ENCODE results near the gene EQTN. TPM values are rescaled to one million over a fixed set of nuclear protein-coding genes. Genes with fewer than 3 reads are reported as not detected.
A peak's percentile ranks its signal among the peaks of the same experiment; 100 is the strongest.

The EQTN gene
- total and polyA plus RNA-seq, 2 of the 8 experiments (the other 6 are each of a cell fraction or from before 2014, with no cell fraction given), result 0.23 TPM; not detected in 1

DNA sequence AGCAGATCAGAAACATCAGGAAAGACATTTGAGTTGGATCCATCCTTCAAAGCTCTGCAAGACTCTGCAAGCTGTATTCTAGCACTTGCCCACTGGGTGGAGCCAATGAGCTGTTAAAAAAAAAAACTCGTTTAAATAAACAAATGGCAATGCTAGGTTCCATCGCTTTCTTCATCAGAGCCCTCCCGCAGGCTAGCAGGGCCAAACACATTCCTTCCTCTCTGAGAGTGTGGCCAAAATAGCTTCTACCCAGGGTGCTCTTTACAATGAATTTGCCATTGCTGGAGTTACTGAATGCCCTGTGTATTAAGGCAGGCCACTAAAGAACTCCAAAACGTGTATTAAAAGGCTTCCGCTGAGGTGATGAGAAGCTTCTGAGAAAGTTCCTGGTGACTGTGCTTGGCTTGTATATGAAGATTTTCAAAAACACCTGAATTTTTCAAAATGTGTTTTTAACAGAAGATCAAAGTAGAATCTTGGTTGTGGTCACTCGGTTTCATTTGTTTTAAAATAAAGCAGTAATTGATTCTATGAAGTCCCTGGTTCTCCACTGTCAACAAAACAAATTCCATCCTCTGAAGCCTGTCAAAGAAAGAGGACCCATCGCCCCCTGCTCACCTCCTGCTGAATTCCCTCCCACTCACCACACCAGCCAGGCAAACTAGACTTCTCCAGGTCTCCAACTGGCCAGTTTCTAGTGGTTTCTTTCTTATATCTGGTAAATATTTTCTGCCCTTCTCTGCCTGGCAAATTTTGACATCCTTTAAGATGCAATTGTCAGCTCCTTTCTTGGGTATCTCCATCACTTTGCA, 36.5 kb upstream of the EQTN start (continued):
- TF ChIP-seq, protein P1, sequence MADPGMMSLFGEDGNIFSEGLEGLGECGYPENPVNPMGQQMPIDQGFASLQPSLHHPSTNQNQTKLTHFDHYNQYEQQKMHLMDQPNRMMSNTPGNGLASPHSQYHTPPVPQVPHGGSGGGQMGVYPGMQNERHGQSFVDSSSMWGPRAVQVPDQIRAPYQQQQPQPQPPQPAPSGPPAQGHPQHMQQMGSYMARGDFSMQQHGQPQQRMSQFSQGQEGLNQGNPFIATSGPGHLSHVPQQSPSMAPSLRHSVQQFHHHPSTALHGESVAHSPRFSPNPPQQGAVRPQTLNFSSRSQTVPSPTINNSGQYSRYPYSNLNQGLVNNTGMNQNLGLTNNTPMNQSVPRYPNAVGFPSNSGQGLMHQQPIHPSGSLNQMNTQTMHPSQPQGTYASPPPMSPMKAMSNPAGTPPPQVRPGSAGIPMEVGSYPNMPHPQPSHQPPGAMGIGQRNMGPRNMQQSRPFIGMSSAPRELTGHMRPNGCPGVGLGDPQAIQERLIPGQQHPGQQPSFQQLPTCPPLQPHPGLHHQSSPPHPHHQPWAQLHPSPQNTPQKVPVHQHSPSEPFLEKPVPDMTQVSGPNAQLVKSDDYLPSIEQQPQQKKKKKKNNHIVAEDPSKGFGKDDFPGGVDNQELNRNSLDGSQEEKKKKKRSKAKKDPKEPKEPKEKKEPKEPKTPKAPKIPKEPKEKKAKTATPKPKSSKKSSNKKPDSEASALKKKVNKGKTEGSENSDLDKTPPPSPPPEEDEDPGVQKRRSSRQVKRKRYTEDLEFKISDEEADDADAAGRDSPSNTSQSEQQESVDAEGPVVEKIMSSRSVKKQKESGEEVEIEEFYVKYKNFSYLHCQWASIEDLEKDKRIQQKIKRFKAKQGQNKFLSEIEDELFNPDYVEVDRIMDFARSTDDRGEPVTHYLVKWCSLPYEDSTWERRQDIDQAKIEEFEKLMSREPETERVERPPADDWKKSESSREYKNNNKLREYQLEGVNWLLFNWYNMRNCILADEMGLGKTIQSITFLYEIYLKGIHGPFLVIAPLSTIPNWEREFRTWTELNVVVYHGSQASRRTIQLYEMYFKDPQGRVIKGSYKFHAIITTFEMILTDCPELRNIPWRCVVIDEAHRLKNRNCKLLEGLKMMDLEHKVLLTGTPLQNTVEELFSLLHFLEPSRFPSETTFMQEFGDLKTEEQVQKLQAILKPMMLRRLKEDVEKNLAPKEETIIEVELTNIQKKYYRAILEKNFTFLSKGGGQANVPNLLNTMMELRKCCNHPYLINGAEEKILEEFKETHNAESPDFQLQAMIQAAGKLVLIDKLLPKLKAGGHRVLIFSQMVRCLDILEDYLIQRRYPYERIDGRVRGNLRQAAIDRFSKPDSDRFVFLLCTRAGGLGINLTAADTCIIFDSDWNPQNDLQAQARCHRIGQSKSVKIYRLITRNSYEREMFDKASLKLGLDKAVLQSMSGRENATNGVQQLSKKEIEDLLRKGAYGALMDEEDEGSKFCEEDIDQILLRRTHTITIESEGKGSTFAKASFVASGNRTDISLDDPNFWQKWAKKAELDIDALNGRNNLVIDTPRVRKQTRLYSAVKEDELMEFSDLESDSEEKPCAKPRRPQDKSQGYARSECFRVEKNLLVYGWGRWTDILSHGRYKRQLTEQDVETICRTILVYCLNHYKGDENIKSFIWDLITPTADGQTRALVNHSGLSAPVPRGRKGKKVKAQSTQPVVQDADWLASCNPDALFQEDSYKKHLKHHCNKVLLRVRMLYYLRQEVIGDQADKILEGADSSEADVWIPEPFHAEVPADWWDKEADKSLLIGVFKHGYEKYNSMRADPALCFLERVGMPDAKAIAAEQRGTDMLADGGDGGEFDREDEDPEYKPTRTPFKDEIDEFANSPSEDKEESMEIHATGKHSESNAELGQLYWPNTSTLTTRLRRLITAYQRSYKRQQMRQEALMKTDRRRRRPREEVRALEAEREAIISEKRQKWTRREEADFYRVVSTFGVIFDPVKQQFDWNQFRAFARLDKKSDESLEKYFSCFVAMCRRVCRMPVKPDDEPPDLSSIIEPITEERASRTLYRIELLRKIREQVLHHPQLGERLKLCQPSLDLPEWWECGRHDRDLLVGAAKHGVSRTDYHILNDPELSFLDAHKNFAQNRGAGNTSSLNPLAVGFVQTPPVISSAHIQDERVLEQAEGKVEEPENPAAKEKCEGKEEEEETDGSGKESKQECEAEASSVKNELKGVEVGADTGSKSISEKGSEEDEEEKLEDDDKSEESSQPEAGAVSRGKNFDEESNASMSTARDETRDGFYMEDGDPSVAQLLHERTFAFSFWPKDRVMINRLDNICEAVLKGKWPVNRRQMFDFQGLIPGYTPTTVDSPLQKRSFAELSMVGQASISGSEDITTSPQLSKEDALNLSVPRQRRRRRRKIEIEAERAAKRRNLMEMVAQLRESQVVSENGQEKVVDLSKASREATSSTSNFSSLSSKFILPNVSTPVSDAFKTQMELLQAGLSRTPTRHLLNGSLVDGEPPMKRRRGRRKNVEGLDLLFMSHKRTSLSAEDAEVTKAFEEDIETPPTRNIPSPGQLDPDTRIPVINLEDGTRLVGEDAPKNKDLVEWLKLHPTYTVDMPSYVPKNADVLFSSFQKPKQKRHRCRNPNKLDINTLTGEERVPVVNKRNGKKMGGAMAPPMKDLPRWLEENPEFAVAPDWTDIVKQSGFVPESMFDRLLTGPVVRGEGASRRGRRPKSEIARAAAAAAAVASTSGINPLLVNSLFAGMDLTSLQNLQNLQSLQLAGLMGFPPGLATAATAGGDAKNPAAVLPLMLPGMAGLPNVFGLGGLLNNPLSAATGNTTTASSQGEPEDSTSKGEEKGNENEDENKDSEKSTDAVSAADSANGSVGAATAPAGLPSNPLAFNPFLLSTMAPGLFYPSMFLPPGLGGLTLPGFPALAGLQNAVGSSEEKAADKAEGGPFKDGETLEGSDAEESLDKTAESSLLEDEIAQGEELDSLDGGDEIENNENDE (IDR thresholded peaks at IDR 0.05; ENCODE audit: insufficient replicate concordance, low read length), result peak; percentile 62
- no peak for TF ChIP-seq BACH1 (IDR thresholded peaks at IDR 0.05; ENCODE audit: low read length)
- TF ChIP-seq JUN (IDR thresholded peaks at IDR 0.05; ENCODE audit: low read depth, low read length), result no peak
- peak; percentile 44 for TF ChIP-seq NANOG (IDR thresholded peaks at IDR 0.05; ENCODE audit: insufficient read depth, low read depth, low read length, poor library complexity, severe bottlenecking)
- TF ChIP-seq, protein P2, sequence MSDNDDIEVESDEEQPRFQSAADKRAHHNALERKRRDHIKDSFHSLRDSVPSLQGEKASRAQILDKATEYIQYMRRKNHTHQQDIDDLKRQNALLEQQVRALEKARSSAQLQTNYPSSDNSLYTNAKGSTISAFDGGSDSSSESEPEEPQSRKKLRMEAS (IDR thresholded peaks at IDR 0.05), result 0 out of 2 replicates have a peak, but pooled peaks have one; percentile 8
- TF ChIP-seq GABPA (IDR thresholded peaks at IDR 0.05; ENCODE audit: borderline replicate concordance, insufficient read depth, low read length), result no peak
- TF ChIP-seq RXRA (IDR thresholded peaks at IDR 0.05; ENCODE audit: insufficient read depth, low read depth, low read length), result no peak
- TF ChIP-seq GTF2F1 (IDR thresholded peaks at IDR 0.05; ENCODE audit: borderline replicate concordance, low read depth, low read length), result no peak
- no peak for TF ChIP-seq CBX5 (IDR thresholded peaks at IDR 0.05; ENCODE audit: low read depth, low read length)

All from H1 (cell line).